CD14-positive monocyte (primary cell): ENCODE data around the gene GID8. TPM values are rescaled to one million over a fixed set of nuclear protein-coding genes. Genes with fewer than 3 reads are reported as not detected.

Experiments
- DNase-seq, 3 donors: peaks; one replicate each; pipeline ENCODE4 v3.0.0-alpha.2; 2011 to 2022
- H2AFZ ChIP-seq: 2 replicates; pipeline ENCODE4 v1.6.0; 2012; ENCODE audit warnings: mild to moderate bottlenecking, low read depth, low read length, inconsistent platforms; ENCODE audit not compliant: insufficient read depth, poor library complexity, severe bottlenecking
- H3K27ac ChIP-seq, 2 donors: 1 replicate in 1 of 2; 2 replicates in 1 of 2; pipeline ENCODE4 v1.5.1; 2012 to 2013; ENCODE audit warnings: low read length in 2 of 2, control low read depth in 1 of 2, inconsistent platforms in 1 of 2, low read depth in 1 of 2, mild to moderate bottlenecking in 1 of 2
- H3K27me3 ChIP-seq, 2 donors: one replicate each; pipeline versions ENCODE4 v1.6.0 to v1.6.1; 2011 to 2013; ENCODE audit warnings: low read length in 2 of 2; ENCODE audit not compliant: control insufficient read depth in 2 of 2, insufficient read depth in 2 of 2
- H3K36me3 ChIP-seq, 2 donors: replicated peaks in 1 of 2; 1 replicate in 1 of 2; 2 replicates in 1 of 2; pipeline versions ENCODE4 v1.5.1 to v1.6.1; 2012 to 2013; ENCODE audit warnings: low read length in 2 of 2, control low read depth in 1 of 2, inconsistent platforms in 1 of 2, mild to moderate bottlenecking in 1 of 2; ENCODE audit not compliant: insufficient read depth in 2 of 2, control insufficient read depth in 1 of 2
- H3K4me1 ChIP-seq, 2 donors: 1 replicate in 1 of 2; 2 replicates in 1 of 2; pipeline versions ENCODE4 v1.5.1 to v1.6.1; 2012 to 2013; ENCODE audit warnings: low read length in 2 of 2, control low read depth in 1 of 2, inconsistent platforms in 1 of 2, mild to moderate bottlenecking in 1 of 2, moderate library complexity in 1 of 2; ENCODE audit not compliant: insufficient read depth in 2 of 2, control insufficient read depth in 1 of 2
- H3K4me2 ChIP-seq: replicated peaks from 2 replicates; pipeline ENCODE3; 2012; ENCODE audit warnings: low read length, moderate library complexity, mild to moderate bottlenecking; ENCODE audit not compliant: poor library complexity, severe bottlenecking; ENCODE audit errors: extremely low read depth
- H3K4me3 ChIP-seq, 3 experiments: fragments of 200-600 bp in 1 of 3; sonication (generic) in 1 of 3; replicated peaks in 1 of 3; 1 replicate in 2 of 3; 2 replicates in 1 of 3; pipeline ENCODE4 v1.5.1; 2011 to 2013; ENCODE audit warnings: low read length in 3 of 3, mild to moderate bottlenecking in 3 of 3, control low read depth in 2 of 3, low read depth in 2 of 3, inconsistent platforms in 1 of 3, moderate library complexity in 1 of 3
- H3K79me2 ChIP-seq: 2 replicates; pipeline ENCODE4 v1.6.0; 2012; ENCODE audit warnings: mild to moderate bottlenecking, control low read depth, inconsistent platforms, low read length, moderate library complexity; ENCODE audit not compliant: insufficient read depth
- H3K9ac ChIP-seq: 2 replicates; pipeline ENCODE4 v1.6.0; 2017; ENCODE audit warnings: low read length, mild to moderate bottlenecking; ENCODE audit not compliant: insufficient read depth, poor library complexity, severe bottlenecking
- H3K9me3 ChIP-seq, 2 donors: replicated peaks in 1 of 2; 1 replicate in 1 of 2; 2 replicates in 1 of 2; pipeline versions ENCODE4 v1.5.1 to v1.6.1; 2012 to 2013; ENCODE audit warnings: low read length in 2 of 2, control low read depth in 1 of 2; ENCODE audit not compliant: control insufficient read depth in 1 of 2, insufficient read depth in 1 of 2
- H4K20me1 ChIP-seq: 2 replicates; pipeline ENCODE4 v1.6.0; 2012; ENCODE audit warnings: mild to moderate bottlenecking, low read length, control low read depth, moderate library complexity; ENCODE audit not compliant: insufficient read depth
- H3K27ac Mint-ChIP-seq, 7 donors: one replicate each; pipeline ENCODE4 v1.8.0; 2020; ENCODE audit warnings: mild to moderate bottlenecking in 7 of 7, mixed read lengths in 7 of 7, moderate library complexity in 6 of 7, inconsistent platforms in 2 of 7
- H3K27me3 Mint-ChIP-seq, 3 donors: one replicate each; pipeline ENCODE4 v1.8.0; 2021 to 2022; ENCODE audit warnings: low read depth in 3 of 3, mild to moderate bottlenecking in 3 of 3, mixed read lengths in 3 of 3, moderate library complexity in 3 of 3, inconsistent platforms in 1 of 3
- H3K36me3 Mint-ChIP-seq, 2 donors: one replicate each; pipeline ENCODE4 v1.8.0; 2020; ENCODE audit warnings: mixed read lengths in 2 of 2, inconsistent platforms in 1 of 2, mild to moderate bottlenecking in 1 of 2
- H3K4me1 Mint-ChIP-seq: one replicate; pipeline ENCODE4 v1.8.0; 2020; ENCODE audit warnings: mild to moderate bottlenecking, mixed read lengths
- H3K4me3 Mint-ChIP-seq, 2 donors: one replicate each; pipeline ENCODE4 v1.8.0; 2020; ENCODE audit warnings: mild to moderate bottlenecking in 2 of 2, mixed read lengths in 2 of 2, moderate library complexity in 1 of 2
- H3K9me3 Mint-ChIP-seq, 7 donors: one replicate each; pipeline ENCODE4 v1.8.0; 2020 to 2022; ENCODE audit warnings: mixed read lengths in 7 of 7, mild to moderate bottlenecking in 6 of 7, moderate library complexity in 6 of 7, inconsistent platforms in 2 of 7
- WGBS: methylation state at CpG from one replicate; pipeline ENCODE4 v1.1.5; 2013; ENCODE audit warnings: missing lambda C conversion rate; ENCODE audit not compliant: insufficient coverage; 5-methylcytosine and 5-hydroxymethylcytosine counted together
- intact Hi-C, 2 donors: fragments of 100-400 bp; cut with micrococcal nuclease; formaldehyde crosslinking; loops; one replicate each; pipeline versions ENCODE4 v1.15.0 to v1.15.1; 2023
- polyA plus RNA-seq, 3 donors: library from polyadenylated mRNA; depleted of rRNA in 1 of 3; unstranded in 2 of 3; stranded (reverse) in 1 of 3; fragments of 300-500 nt in 2 of 3; fragments of >200 nt in 1 of 3; fragmentation: Illumina TruSeq in 2 of 3; gene quantifications; 1 replicate in 2 of 3; 2 replicates in 1 of 3; pipeline ENCODE4 v1.2.3, GENCODE V29; 2012 to 2021
- TF ChIP-seq, protein P1 (sequence below): fragments of 200-600 bp; IDR thresholded peaks from one replicate; pipeline ENCODE4 v1.8.0; 2022; ENCODE audit warnings: antibody characterized with exemption, mild to moderate bottlenecking

Gene GID8
- polyA plus RNA-seq, 3 donors: 12.4 to 19.7 (median 12.7) TPM

DNA sequence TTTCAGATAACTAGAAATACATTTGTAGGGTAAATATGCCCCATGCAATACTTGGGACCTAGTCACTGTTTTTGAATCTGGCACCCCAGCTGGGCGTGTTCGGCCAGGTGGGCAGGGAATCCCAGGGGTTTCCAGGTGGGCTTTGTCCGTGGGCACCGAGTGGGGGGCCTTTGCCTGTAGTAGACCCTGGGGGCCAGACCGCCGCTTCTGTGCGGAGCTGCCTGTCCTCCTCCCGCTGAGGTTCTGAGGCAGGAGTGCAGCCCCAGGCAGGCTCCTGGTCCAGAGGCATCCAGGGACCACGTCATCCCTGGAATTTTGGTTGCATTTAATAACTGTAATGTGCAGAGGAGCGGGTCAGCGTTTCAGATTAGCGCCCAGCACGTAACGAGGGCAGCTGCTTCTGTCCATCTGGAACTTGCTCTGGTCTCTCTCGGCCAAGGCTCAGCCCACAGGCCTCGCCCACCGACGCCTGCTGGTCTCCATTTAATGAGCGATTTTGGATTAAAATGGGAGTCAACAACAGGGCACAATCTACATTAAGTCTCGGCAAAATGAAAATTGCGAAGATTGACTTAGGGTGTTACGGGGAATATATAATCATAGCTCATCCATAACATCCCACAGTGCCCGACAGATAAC lies 56.0 kb downstream of the GID8 start:
- WGBS: 99% methylated on average over 14 of the region's 23 CpGs
- Mint-ChIP-seq H3K27me3 (peaks cover 20 to 57% (median 31%) of the 10 kb centered on the region in 3 donors), H3K4me3 (no peak overlapping the region), H3K27ac (no peak overlapping the region), H3K9me3 (peaks cover 0 to 4% (median 2%) of the 10 kb centered on the region in 7 donors), H3K36me3 (no peaks in the 10 kb centered on the region), H3K4me1 (peaks cover 9% of the 10 kb centered on the region)
- no peak overlapping the region for H3K4me2 ChIP-seq
- peaks cover 0 to 24% of the 10 kb centered on the region in 2 donors for H3K27me3 ChIP-seq
- H3K36me3 ChIP-seq: no peaks in the 10 kb centered on the region
- no peaks in the 10 kb centered on the region for H3K4me1 ChIP-seq
- DNase-seq: no peak
- no peaks in the 10 kb centered on the region for H4K20me1 ChIP-seq
- H3K4me3 ChIP-seq: no peak overlapping the region
- no peak overlapping the region for H3K27ac ChIP-seq
- no peak overlapping the region for H3K9ac ChIP-seq
- TF ChIP-seq, protein P1, sequence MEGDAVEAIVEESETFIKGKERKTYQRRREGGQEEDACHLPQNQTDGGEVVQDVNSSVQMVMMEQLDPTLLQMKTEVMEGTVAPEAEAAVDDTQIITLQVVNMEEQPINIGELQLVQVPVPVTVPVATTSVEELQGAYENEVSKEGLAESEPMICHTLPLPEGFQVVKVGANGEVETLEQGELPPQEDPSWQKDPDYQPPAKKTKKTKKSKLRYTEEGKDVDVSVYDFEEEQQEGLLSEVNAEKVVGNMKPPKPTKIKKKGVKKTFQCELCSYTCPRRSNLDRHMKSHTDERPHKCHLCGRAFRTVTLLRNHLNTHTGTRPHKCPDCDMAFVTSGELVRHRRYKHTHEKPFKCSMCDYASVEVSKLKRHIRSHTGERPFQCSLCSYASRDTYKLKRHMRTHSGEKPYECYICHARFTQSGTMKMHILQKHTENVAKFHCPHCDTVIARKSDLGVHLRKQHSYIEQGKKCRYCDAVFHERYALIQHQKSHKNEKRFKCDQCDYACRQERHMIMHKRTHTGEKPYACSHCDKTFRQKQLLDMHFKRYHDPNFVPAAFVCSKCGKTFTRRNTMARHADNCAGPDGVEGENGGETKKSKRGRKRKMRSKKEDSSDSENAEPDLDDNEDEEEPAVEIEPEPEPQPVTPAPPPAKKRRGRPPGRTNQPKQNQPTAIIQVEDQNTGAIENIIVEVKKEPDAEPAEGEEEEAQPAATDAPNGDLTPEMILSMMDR: no peak
- intact Hi-C loops: no loop called here
- H2AFZ ChIP-seq: no peak overlapping the region
- peaks cover 0 to under 1% of the 10 kb centered on the region in 2 donors for H3K9me3 ChIP-seq
- H3K79me2 ChIP-seq: no peaks in the 10 kb centered on the region

DNA sequence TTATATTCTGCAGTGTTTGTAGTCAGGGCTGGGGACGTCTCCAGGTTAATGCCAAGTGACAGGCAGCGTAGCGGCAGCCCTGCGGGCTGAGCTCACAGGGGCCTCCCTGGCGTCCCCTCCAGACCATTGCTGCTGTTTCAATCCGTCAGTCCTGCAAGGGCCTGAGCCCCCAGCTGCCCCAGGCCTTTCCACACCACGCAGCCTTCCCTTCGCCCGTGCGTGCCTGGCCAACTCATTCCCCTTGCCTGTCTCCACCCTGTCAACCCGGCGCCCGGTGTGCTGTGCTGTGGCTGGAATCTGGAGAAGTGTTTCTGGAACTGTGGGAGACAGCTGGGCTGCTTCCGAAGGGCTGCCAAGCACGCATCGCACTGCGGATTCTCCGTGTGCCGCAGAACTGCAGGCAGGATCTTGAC lies 56.9 kb downstream of the GID8 start:
- no peaks in the 10 kb centered on the region for H3K4me1 ChIP-seq
- Mint-ChIP-seq H3K4me1 (peaks cover 5% of the 10 kb centered on the region), H3K27ac (peak overlapping the region in 1 of 7 donors; percentile 33), H3K4me3 (no peak overlapping the region), H3K36me3 (no peaks in the 10 kb centered on the region), H3K9me3 (peaks cover 0 to 8% (median 2%) of the 10 kb centered on the region in 7 donors), H3K27me3 (peaks cover 20 to 59% (median 33%) of the 10 kb centered on the region in 3 donors)
- peaks cover 0 to 4% of the 10 kb centered on the region in 2 donors for H3K9me3 ChIP-seq
- no peak overlapping the region for H3K4me3 ChIP-seq
- DNase-seq: no peak
- no peaks in the 10 kb centered on the region for H4K20me1 ChIP-seq
- H3K27ac ChIP-seq: no peak overlapping the region
- no peaks in the 10 kb centered on the region for H3K79me2 ChIP-seq
- 94% methylated on average over 15 of the region's 19 CpGs for WGBS
- H3K9ac ChIP-seq: no peak overlapping the region
- TF ChIP-seq, protein P1: no peak
- no peaks in the 10 kb centered on the region for H3K36me3 ChIP-seq
- H3K27me3 ChIP-seq: peaks cover 0 to 25% of the 10 kb centered on the region in 2 donors
- intact Hi-C loops: no loop called here
- H2AFZ ChIP-seq: no peak overlapping the region
- H3K4me2 ChIP-seq: no peak overlapping the region
